Pulmonary artery endothelial cell (primary cell): ENCODE data around the gene UIMC1. TPM values are rescaled to one million over a fixed set of nuclear protein-coding genes. Genes with fewer than 3 reads are reported as not detected.

ENCODE experiments used
- DNase-seq: peaks from one replicate; pipeline ENCODE4 v3.0.0-alpha.2; 2011; ENCODE audit warnings: low read depth, low spot score
- total RNA-seq: library from RNA; depleted of rRNA; stranded (reverse); fragments of >200 nt; gene quantifications from 2 replicates; pipeline ENCODE4 v1.2.3, GENCODE V29; 2014

Gene UIMC1
- total RNA-seq, 1 donor from 2014 or later: 41.6 TPM

DNA sequence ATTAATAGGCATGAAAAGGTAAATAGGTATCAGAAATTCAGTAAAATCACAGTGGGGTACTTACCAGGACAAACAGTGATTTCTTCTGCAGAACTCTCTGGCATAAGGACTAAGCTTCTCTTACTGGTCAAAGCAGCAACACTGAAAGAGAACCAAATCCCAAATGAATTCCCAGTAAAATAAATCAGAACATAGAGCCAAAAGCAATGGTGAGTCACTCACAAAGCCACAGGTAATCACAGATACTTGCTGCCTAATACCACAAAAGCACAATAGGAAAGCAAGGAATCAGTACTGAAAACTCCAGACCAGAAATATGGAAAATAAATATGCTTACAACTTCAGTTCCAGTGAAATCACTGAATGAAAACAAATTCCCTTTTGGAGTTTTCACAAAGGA, 50.7 kb downstream of the UIMC1 start:
- no peak for DNase-seq

DNA sequence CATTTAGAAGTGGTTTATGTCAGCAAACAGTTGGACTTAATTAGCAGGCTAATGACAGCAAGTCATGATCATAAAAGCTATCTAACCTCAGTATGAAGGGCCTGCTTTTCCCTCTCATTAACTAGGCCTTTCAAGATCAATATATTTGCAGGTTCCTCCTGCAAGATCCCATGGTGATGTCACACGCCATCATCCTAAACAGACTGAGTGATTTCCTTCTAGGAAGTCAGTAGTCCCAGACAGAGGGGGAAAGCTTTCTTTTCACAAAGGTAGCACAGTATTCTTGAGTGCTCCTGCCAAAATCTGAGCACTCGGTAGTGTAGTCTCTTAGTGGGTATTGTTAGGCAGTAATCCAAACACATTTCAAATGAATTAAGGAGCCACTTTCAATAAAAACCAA, 52.5 kb downstream of the UIMC1 start:
- no peak for DNase-seq

DNA sequence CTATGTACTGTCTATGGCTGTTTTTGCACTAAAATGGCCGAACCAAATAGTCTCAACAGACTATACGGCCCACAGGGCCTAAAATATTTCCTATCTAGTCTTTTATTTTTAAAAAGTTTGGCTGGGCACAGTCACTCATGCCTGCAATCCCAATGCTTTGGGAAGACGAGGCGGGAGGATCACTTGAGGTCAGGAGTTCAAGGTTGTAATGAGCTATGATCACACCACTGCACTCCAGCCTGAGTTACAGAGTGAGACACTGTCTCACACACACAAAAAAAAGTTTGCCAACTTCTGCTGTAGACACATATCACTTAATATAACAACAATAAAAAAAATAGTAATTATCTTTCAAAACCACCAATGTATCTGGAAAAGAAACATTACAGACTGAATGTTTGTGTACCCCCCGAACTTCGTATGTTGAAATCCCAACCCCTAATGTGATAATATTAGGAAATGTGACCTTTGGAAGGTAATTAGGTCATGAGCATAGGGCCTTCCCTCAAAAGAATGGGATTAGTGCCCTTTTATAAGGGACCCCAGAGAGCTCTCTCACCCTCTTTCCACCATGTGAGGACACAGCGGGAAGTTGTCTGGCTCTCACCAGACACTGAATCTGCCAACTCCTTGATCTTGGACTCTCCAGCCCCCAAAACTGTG, 53.9 kb downstream of the UIMC1 start:
- DNase-seq: no peak

DNA sequence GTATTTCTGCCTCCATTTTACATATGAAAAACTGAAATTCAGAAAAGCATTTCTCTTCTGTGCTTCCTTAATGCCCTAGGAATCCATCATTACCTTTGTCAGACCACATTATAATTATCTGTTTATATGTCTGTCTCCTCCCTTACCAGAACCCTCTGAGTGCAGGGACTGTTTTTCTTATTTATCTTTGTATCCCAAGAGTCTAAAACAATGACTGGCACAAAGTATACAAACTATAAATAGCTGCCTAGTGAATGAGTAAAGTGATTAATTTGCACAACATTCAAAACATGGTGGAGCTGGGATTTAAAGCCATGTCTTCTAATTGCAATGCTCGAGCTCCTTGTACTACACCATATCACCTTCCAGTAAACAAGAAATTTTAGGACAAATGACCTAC, 58.1 kb downstream of the UIMC1 start:
- no peak for DNase-seq

DNA sequence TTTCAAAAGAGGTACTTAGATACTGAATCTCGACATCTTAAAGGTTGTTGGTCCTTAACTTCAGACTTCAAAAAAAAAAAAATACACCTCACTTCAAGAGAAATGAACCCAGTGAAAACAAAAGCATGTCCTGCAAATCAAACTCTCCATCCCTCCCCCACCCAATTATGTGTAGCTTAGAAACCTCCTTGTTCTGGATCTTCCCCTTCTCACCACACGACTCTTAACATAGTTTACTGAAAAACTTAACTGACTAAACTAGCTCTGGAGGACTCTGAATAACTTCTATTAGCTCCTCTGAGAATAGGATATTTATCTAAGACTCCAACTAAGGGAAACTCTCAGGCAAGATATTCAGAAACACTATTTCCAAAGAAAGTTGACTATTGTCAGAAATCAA, 58.7 kb downstream of the UIMC1 start:
- DNase-seq: no peak

DNA sequence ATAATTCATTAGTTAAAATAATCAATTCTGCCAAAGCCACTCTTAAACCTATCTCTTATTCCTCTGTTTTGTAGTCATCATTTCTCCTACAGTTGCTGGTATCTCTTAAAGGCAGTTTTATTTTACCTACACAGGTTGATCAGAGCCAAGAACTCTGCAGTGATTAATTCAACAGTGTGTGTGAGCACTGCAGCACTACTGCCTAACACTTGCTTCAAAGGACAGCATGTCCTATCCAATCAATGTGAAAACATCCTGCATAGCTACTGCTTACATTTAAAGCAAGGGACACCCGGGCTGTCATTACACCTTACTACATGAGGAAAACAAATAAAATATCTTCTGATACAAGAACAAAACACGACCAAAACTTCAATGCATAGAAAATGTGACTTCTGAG, 62.3 kb downstream of the UIMC1 start:
- no peak for DNase-seq

DNA sequence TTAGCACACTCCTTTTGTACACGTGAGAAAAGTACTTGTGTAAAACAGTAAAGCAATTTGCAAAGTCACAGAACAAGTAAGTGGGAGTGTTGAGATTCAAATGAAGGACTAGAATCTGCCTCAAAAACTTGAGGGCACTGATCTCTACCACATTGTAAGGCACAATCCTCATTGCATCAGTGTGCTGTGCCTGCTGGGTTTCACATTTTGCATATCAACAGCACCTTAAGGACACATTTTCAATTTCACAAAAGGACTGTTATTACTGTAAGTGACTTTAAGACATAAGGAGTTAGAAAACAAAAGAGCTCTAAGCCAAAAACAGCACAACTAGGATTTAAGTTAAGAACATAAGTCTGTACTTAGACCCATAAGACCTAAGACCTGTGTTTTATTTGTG, 62.8 kb downstream of the UIMC1 start:
- DNase-seq: no peak

DNA sequence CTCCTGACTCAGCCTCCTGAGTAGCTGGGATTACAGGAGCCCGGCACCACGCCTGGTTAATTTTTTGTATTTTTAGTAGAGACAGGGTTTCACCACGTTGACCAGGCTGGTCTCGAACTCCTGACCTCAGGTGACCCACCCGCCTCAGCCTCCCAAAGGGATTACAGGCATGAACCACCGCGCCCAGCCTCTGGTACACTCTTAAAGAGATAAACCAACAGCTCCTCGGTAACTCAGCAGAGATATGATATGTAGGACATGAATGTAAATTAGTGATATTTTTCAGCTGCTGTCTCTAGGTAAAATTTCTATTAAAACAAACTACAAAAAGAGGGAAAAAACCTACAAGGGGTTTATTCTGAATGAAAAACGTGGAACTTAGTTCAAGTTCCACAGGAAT, 64.6 kb downstream of the UIMC1 start:
- DNase-seq: no peak

DNA sequence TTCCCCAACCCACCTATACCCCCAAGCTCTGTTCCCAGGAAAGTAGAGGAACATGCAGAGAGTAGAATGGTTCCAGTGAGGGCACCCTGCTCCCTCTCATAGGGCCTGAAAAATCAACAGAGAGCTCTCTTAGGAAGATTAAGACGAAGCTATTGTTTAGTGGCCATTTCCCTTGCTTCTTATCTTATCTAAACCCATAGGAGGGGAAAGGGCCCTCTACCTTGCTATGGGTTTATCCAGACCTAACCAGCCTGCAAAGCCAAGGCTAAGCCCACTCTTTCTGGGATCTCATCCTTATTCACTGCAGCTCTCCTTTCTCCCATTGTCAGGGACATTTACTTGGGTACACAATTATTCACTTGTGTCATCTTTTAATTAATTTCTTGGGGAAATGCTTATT, 68.1 kb downstream of the UIMC1 start:
- no peak for DNase-seq

DNA sequence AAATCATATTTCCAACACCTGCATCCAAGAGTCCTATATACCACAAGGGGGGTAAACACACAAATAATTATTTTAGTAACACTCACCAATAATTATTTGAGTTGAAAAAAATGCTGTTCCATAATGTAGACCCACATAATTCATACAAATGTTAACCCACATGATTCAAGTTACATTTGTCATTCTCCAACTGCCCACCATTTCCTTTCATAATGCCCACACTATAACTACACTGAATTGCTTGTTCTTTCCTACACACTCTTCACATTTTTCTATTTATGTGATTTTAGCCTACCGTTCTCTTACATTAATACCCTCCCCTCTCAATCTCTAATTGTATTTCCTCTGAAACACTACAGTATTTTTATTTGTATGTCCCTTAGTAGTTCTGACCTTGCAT, 71.6 kb downstream of the UIMC1 start:
- DNase-seq: no peak

DNA sequence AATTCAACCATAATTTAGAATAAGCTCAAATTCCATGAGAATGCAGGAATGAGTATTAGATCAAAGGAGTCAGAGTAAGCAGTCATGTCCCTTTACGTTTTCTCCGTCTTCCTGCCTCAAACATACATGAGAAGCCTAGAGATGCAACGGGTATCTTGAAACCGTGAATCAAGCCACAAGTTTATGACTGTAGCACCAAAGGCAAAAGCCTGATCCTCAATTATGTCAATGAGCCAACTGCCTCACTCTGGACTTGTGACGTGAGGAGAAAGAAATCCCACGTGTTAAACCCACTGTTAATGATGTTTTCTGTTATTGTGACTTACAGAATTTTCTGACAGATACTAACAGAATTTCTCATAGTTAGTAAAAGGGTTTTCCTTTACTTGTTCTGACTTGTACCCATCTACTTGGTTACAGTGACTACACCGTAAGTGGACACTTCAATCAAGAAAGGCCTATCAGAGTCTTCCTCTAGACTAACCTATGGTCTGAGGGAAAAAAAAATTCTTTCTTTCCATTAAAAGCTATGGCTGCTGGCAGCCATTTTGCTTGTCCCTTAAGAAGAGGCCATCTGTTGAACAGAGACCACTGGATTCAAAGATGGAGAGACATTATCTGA, 72.2 kb downstream of the UIMC1 start:
- no peak for DNase-seq

DNA sequence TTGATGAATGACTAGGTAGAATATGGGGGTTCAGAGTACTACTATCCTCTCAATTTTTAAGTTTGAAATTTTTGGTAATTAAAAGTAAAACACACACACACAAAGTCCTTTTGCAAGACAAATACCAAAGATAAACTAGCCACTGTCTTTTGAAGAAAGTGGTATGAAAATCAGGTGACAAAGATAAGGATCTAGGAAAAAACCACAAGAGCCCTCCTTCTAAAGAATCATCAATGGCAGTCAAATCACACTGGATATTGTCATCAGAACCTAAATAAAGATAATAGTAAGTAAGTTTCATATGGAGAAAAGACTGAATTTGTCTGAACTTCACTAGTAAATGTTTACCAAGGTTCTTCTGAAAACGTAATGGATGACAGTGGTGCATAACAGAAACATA, 76.9 kb downstream of the UIMC1 start:
- DNase-seq: no peak

DNA sequence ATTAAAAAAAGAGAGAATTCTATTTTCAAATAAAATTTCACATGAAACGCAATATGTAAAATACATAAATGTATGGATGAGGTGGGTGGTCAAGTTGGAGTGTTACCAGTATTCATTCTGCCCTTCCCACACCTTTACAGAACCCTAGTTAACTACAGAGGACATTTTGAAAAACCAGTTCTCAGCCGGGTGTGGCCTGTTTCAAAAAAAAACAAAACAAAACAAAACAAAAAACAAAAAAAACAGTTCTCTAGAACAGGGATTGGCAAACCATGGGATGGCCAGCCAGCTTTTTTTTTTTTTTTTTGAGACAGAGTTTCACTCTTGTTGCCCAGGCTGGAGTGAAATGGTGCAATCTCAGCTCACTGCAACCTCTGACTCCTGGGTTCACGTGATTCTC, 79.0 kb downstream of the UIMC1 start:
- DNase-seq: no peak

DNA sequence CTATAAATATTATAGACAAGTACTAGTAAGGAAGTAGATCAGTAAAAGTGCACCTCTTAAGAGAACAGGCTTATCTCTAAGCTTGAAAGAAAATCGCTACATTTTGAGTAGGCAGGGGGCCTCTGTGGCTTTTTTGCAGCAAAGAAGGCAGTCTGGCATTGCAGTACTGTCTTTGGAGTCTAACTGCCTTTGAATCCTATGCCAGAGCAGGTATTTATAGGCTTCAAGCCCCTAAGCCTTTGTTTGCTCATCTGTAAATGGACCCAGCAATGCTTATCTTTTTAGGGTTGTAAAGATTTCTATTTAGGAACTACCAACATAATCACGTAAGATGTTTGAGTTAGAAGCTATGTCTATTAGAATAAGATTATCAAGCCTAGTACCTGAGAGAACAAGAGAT, 83.8 kb downstream of the UIMC1 start:
- DNase-seq: no peak

DNA sequence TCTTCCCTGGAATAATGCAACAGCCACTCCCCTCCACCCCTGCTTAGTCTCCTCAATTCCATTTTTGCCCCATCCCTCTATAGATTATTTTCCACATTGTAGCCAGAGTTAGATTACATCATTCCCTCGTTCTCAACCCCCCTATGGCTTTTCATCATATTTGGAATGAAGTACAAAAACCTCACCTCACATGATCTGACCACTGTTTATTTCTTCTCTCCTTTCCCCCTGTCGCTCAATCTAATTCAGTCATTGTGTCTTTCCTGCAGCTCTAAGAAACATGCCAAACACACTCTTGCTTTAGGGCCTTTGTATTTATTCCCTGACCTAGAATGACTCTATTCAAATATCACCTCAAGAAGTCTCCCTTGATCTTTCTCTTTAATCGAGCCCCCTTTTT, 84.9 kb downstream of the UIMC1 start:
- DNase-seq: no peak

DNA sequence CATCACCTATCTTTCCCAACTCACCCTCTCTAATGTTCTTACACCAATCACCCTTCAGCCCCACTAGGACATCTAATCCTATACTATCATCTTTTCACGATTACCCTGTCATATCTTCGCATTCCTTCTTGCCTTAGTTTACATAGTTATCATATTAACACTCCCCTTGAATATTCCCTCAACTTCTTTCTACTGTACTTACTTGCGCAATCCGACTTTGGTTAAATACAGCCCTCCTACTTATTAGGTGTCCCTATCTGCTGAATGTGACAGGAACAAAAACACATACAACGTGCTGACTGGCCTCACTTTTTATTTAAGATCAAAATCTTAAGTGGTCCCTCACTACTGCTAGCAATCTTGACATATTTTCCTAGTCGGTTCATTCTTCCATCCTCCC, 88.0 kb downstream of the UIMC1 start:
- DNase-seq: no peak

DNA sequence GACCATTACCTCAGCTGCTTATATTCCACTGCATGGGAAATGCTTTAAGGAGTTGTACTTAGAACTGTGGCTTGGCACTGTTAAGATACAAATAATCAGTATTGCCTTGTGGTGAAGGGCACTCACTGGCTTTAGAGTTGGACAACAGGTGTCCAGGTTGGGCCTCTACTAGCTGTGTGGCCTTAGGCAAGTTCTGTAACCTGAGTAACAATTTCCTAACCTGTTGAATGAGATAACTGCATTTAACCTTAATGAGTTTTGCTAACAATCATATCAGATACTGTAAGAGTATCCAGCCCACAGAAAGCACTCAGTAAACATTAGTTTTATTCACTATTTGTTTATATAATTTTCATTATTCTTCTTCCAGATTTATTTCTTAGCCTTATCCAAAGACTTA, 90.2 kb downstream of the UIMC1 start:
- no peak for DNase-seq

DNA sequence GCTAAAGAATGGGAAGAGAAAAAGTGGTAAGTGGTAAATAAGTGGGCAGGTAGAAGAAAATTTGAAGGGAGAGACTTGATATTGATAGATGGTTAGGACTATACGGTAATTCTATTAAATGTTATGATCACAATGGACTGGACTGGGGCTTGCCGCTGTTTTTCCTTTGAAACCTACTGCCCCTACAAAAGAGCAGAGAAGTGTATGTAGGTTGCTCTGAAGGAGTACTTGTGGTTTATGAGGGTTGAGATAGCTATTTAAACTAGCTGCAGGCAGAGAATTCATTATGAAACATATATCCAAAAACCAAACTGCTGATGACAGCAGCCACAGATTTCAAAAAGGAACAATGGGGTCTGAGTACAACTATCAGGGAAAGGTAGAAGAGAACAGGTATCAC, 90.7 kb downstream of the UIMC1 start:
- no peak for DNase-seq

DNA sequence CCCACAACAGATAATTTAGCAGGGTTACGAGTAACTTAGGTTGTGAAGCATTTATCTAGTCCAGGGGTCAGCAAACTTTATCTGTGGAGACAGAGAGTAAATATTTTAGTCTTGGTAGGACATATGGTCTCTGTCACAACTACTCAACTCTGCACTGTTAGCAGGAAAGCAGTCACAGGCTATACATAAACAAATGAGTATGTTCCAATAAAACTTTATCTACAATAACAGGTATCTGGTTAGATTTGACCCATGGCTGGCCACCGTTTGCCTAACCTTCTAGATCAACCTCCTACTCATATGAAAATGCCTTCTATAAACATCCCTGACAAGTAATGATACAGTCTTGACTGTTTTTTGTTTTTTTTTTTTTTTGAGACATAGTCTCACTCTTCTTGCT, 94.5 kb downstream of the UIMC1 start:
- DNase-seq: no peak

DNA sequence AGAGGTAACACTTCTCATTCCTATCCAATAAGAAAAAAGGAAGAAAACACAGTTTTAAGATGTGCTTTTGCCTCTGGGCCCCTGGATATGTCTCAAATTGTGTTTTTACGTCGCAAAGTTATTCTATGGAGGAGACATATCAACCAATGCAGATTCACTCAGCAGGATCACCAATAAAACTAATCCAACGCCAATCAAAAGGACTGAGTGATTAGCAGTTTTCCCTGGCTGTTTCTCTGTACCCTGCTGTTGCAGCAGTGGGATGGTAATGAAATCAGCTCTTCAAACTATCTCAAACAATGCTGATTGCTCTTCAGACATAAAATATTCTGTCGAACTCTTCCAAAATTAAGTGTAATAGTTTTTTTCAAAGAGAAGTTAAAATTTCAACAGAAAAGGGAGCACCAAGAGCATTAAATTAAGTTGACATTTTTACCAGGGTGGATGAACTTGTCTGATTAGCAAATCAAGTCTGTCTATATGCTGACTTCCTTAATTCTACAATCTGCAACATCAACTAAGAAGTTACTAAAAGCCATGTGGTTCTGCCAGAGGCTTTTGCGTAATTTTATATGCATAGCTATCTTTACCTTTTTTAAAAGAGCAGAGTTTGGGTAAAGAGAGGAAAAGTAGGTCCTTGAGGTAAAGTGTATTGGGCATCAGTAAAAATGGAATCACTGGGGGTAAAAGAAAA, 97.8 kb downstream of the UIMC1 start:
- DNase-seq: no peak

DNA sequence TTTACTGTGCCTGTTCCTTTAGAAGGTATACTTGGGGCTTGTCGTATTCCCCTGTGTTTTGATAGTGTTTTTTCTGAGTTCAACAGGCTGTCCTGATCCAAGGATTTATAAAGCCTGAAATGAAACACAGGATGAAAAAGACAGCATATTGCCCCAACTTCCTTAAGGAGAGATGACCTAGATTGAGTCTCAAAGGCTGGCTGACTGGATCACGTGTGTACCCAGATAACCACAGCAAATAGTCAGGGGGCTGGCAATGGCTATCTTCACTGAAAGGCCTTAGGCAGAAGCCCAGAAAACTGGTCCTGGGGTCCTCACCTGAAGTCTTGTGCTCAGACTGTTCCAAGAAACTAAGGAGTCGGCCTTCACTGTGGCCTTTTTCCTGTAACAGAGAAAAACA, 99.8 kb downstream of the UIMC1 start:
- no peak for DNase-seq

DNA sequence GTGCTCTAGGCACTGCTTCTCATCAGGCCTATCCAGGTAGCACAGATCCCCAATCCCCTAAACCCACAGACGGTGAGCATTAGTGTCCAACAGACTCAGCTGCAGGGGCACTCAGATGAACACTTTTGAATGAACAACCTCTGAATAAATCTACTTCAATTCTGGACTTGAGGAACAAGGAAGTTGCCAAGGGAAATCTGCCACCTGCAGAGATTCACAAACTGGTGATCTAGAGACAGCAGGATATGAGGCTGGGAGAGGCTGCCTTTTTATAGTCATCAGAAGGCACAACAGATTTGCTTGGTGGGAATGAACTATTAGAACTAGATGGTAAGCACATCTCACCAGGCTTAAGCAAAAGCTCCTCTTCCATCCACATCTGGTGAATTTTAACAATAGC, 100.5 kb downstream of the UIMC1 start:
- DNase-seq: no peak

DNA sequence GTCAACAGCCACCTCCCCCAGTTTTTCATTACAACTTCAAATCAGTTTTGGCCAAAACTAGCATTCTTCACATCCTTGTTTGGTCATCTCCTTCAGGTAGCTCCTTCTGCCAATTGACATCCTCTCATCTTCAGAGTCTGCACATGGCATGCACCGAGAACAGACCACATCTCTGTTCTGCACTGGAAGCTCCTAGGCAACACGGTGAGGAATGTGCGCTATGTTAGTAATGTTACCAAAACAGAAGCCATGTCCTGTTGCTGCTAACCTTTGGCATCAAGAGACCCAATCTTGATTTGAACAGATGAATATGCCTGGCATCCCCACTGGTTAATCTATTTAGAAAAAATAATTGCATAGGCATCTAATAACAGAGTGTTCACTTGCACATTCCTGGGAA, 102.3 kb downstream of the UIMC1 start:
- DNase-seq: no peak
